Stomach smooth muscle (tissue), 2 donors: ENCODE data around the gene ZBTB16.

Experiments used
- H3K27ac ChIP-seq: one replicate; pipeline ENCODE4 v1.7.0; 2013; ENCODE audit warnings: mild to moderate bottlenecking, low read length, inconsistent platforms
- H3K27me3 ChIP-seq, 2 donors: one replicate each; pipeline ENCODE4 v1.7.0; 2013; ENCODE audit warnings: low read length in 2 of 2; ENCODE audit not compliant: insufficient read depth in 2 of 2, control insufficient read depth in 1 of 2
- H3K36me3 ChIP-seq, 2 donors: one replicate each; pipeline ENCODE4 v1.7.0; 2013; ENCODE audit warnings: low read length in 2 of 2; ENCODE audit not compliant: control insufficient read depth in 2 of 2, insufficient read depth in 2 of 2
- H3K4me1 ChIP-seq: one replicate; pipeline ENCODE4 v1.7.0; 2013; ENCODE audit warnings: low read length; ENCODE audit not compliant: control insufficient read depth, insufficient read depth
- H3K4me3 ChIP-seq, 2 donors: one replicate each; pipeline ENCODE4 v1.7.0; 2013; ENCODE audit warnings: low read length in 2 of 2
- H3K9ac ChIP-seq, 2 donors: one replicate each; pipeline ENCODE4 v1.7.0; 2013; ENCODE audit warnings: low read length in 2 of 2, mild to moderate bottlenecking in 1 of 2
- H3K9me3 ChIP-seq, 2 donors: one replicate each; pipeline ENCODE4 v1.7.0; 2013; ENCODE audit warnings: low read length in 2 of 2; ENCODE audit not compliant: control insufficient read depth in 2 of 2
- donor health status: healthy.
- donor health status: Pancreatic carcinoma.

ZBTB16 gene

DNA sequence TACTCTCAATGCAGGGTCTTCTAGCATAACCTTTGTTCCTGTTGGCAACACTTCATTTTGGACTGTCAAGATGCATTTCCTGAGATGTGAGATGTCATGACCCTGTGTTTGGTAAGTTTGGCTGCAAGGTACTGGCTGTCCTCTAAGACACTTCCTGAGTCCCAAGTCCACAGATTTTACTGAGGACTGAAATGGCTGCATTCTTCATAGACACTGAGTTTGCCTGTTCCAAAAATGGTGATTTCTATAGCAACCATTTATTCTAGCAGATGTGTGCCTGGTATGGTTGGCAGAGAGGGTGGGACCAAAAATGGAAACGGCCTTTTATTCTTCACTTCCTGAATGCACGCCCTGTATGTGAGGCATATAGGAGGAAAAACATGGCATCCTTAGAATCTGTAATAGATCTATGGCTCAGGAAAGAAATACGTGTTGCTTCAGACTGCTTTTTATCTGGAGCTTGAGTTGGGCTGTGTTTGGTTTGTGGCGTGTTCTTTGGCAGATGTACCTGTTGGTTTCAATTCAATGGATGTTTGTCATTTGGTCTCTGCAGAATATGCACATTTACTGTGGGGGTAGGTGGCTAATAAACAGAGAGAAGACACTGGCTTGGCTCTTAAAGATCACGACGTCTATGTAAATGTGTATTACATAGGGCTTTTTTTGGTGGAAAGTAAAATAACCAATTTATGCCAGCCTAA is 62.4 kb downstream of the ZBTB16 start:
- Histone ChIP-seq H3K4me1 (peaks cover 76% of the 10 kb centered on the region), H3K4me3 (peak overlapping the region in 1 of 2 donors; percentile 8), H3K27me3 (no peaks in the 10 kb centered on the region), H3K27ac (peak overlapping the region; percentile 41), H3K36me3 (peaks cover 0 to 6% of the 10 kb centered on the region in 2 donors), H3K9ac (no peak overlapping the region), H3K9me3 (no peaks in the 10 kb centered on the region)

DNA sequence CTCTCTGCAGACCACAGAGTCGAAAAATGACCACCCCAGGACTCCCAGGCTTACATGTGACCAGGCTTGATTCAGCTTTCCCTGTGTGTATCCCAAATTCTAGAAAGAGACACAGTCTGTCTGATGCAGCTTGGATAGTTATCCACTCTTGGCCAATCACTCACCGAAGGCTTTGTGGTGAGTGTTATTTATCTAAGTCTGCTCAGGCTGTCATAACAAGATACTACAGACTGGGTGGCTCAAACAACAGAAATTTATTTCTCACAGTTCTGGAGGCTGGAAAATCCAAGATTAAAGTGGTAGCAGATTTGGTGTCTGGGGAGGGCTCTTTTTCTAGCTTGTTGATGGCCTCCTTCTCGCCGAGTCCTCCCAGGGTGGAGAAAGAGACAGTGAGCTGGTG is 63.2 kb downstream of the ZBTB16 start:
- Histone ChIP-seq H3K9me3 (no peaks in the 10 kb centered on the region), H3K27ac (peak overlapping the region; percentile 41), H3K4me3 (no peak overlapping the region), H3K9ac (no peak overlapping the region), H3K27me3 (no peaks in the 10 kb centered on the region), H3K36me3 (peaks cover 4 to 8% of the 10 kb centered on the region in 2 donors), H3K4me1 (peaks cover 82% of the 10 kb centered on the region)

DNA sequence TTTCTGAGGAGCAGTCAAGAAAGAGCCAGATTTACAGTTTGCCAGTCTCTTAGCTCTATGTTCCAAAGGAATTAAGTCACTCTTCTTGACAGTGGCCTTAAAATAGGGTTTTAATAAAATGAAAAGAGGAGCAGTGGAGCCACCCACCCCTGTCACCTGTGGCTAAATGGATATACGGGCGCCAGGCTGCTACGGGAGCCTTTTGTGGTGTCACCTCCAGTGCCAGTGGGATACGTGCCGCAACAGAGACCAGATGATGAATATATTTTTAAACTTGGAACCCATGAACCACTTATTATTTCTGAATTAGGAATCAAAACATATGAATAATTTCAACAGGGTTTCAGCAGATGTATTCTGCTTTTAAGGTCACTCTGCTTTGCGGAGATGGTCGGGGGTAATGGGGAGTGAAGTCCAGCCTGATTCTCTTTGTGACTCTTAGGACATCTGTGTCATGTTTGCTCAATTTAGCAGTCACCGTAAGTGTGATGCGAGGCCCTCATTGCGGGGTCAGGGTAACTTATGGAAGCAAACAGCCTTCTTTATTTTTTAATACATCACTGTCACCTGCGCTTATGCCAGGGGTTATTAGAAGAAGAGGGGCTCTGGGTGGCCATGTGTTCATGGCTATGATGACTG is 64.3 kb downstream of the ZBTB16 start:
- H3K36me3 ChIP-seq: peaks cover 4 to 8% of the 10 kb centered on the region in 2 donors
- H3K27ac ChIP-seq: peak overlapping the region; percentile 11
- no peak overlapping the region for H3K9ac ChIP-seq
- H3K4me3 ChIP-seq: no peak overlapping the region
- H3K4me1 ChIP-seq: peaks cover 90% of the 10 kb centered on the region
- H3K27me3 ChIP-seq: no peaks in the 10 kb centered on the region
- H3K9me3 ChIP-seq: no peaks in the 10 kb centered on the region

DNA sequence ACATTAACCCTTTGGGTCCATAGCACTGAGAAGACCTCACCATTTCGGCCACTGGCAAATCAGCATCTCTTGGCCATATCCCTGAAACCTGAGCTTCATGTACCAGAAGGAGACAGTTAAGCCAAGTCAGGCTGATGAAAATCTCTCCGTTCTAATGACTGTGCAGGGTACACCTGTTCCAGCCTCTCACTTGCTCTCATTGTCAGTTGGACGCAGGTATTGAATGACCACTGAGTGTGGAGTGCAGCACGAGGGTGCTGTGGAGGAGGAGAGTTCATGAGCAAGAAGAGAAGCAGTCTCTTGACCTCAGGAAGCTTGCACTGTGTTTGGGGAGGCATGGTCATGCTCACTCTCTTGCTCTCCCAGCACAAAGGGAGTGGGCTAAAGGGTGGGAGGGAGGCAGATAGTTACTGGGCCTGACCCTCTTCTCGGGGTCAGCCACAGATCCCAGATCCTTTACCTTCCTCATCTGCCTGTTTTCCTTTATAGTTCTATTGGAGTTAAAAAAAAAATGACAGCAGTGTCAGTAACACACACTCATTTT is 65.2 kb downstream of the ZBTB16 start:
- Histone ChIP-seq H3K4me3 (no peak overlapping the region), H3K27ac (peak overlapping the region; percentile 75), H3K4me1 (peaks cover 92% of the 10 kb centered on the region)

DNA sequence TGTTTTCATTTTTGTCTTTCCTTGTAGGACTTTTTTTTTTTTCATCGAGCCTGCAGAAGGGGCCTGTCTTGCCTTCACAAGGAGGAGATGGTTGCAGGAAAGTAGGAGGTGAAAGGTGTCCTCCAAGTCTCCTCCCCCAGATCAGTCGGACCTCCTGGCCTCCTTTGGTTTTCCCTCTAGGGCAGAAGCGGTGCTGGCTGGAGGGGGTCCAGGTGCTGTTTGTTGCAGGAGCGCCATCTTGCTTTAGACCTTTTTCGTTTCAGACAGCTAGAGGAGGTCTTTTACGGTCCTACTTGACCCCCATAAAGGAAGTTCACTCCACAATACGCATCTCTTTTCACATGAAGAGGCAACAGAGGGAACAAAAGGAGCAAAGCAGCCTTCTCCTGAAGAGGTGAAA is 66.0 kb downstream of the ZBTB16 start:
- Histone ChIP-seq H3K27me3 (no peaks in the 10 kb centered on the region), H3K4me1 (peaks cover 93% of the 10 kb centered on the region), H3K4me3 (no peak overlapping the region), H3K9ac (no peak overlapping the region), H3K9me3 (no peaks in the 10 kb centered on the region), H3K27ac (peak overlapping the region; percentile 75), H3K36me3 (peaks cover 4 to 8% of the 10 kb centered on the region in 2 donors)

More for the DNA sequence above, 65.2 kb downstream of the ZBTB16 start:
- Histone ChIP-seq H3K36me3 (peaks cover 4 to 8% of the 10 kb centered on the region in 2 donors), H3K9ac (no peak overlapping the region), H3K27me3 (no peaks in the 10 kb centered on the region), H3K9me3 (no peaks in the 10 kb centered on the region)

DNA sequence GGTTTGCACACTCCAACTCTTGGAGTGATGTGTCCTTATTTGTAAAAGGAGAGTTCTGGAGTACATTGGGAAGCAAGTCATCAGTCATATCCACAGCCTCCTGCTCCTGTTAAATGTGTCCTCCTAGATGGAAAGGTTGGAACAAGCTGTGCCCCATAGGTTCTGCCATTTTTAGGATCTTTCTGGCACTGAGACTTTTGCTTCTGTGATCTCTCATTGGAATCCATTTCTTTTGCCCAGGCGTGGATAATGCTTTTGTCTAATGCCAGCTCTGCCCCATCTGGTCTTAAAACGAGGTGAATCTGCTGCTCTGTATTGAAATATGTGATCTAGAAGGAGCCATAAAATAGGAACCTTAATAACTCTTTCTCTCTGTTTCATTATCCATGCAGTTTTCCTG is 66.4 kb downstream of the ZBTB16 start:
- Histone ChIP-seq H3K36me3 (peaks cover 4 to 8% of the 10 kb centered on the region in 2 donors), H3K9ac (no peak overlapping the region), H3K9me3 (no peaks in the 10 kb centered on the region), H3K27ac (peak overlapping the region; percentile 75), H3K4me3 (peak overlapping the region in 1 of 2 donors; percentile 29), H3K27me3 (no peaks in the 10 kb centered on the region), H3K4me1 (peaks cover 93% of the 10 kb centered on the region)

DNA sequence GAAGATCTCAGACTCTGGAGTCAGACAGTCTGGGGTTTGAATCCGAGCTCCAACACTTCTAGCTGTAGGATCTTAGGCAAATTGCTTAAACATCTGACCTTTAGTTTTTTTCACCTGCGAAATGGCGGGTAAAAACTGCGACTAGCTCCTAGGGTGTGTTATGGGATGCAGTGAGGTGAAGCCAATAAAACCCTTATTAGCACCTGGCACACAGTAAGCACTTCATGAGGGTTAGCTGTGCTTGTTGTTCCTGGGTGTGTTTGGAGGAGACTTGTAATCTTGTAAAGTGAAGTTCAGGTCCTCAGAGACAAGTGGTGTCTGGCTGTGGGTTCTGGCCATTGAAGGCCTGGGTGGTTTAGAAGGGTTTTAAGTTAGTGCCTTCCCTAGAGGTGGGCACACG is 68.9 kb downstream of the ZBTB16 start:
- H3K4me1 ChIP-seq: peaks cover 91% of the 10 kb centered on the region
- no peaks in the 10 kb centered on the region for H3K9me3 ChIP-seq
- no peak overlapping the region for H3K27ac ChIP-seq
- no peaks in the 10 kb centered on the region for H3K27me3 ChIP-seq
- peaks cover 4 to 7% of the 10 kb centered on the region in 2 donors for H3K36me3 ChIP-seq
- no peak overlapping the region for H3K9ac ChIP-seq
- H3K4me3 ChIP-seq: no peak overlapping the region

DNA sequence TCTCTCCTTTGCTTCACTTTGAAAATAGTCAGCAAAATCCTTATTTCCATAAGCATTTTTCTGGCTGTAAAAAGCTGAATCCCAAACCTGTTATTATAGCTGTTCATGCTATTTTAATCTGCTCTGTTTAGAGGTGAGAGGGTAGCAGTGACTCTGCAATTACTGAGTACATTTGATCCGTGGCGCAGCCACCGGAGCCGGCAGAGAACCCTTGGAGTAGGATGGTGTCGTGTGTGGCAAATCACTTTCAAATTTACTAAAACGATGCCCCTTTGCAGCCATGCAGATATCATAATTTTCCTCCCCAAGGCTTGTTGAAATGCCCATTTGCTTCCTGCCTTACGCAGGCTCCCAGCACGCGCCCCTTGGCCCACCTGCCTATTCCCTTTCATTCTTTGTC is 69.6 kb downstream of the ZBTB16 start:
- no peak overlapping the region for H3K27ac ChIP-seq
- no peaks in the 10 kb centered on the region for H3K27me3 ChIP-seq
- H3K36me3 ChIP-seq: peaks cover 4 to 5% of the 10 kb centered on the region in 2 donors
- peaks cover 92% of the 10 kb centered on the region for H3K4me1 ChIP-seq
- H3K9me3 ChIP-seq: no peaks in the 10 kb centered on the region
- H3K4me3 ChIP-seq: peak overlapping the region in 1 of 2 donors; percentile 22
- no peak overlapping the region for H3K9ac ChIP-seq

DNA sequence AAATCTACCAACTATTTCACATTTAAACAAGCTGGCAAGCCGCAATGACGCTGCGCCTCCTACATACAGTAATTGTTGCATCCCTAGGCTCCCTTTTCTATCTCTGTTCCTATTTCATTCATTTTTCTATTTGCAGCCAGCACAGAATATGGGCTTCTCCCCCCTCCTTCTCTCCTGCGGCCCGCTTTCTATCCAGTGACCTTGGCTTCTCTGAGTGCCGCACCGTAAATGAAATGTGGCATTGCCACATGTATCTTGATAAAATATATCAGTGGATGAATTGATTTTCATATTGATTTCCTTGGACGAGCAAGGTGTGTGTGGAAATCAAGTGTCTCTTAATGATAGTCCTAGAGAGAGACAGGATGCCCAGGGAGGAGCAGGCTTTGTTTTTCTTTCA is 70.2 kb downstream of the ZBTB16 start:
- Histone ChIP-seq H3K4me3 (peak overlapping the region in 1 of 2 donors; percentile 29), H3K9ac (no peak overlapping the region), H3K36me3 (peaks cover 4 to 5% of the 10 kb centered on the region in 2 donors), H3K27ac (no peak overlapping the region), H3K4me1 (peaks cover 89% of the 10 kb centered on the region), H3K9me3 (no peaks in the 10 kb centered on the region), H3K27me3 (no peaks in the 10 kb centered on the region)

GRCh38 chr11:114130115-114130576 is 70.6 kb downstream of the ZBTB16 start:
- H3K36me3 ChIP-seq: peaks cover 4 to 8% of the 10 kb centered on the region in 2 donors
- peak overlapping the region in 1 of 2 donors; percentile 29 for H3K4me3 ChIP-seq
- H3K9ac ChIP-seq: no peak overlapping the region
- peaks cover 85% of the 10 kb centered on the region for H3K4me1 ChIP-seq
- H3K27me3 ChIP-seq: no peaks in the 10 kb centered on the region
- no peak overlapping the region for H3K27ac ChIP-seq
- H3K9me3 ChIP-seq: no peaks in the 10 kb centered on the region
